Fibroblast of mammary gland (primary cell): ENCODE results near the gene NDEL1.

ENCODE experiments used
- DNase-seq: peaks from one replicate; pipeline ENCODE4 v3.0.0-alpha.2; 2010; ENCODE audit warnings: low read depth
- H3K4me3 ChIP-seq: 2 replicates; pipeline ENCODE4 v1.5.1; 2011; ENCODE audit warnings: low read depth, mild to moderate bottlenecking, low read length, moderate library complexity; ENCODE audit not compliant: control insufficient read depth
- CTCF ChIP-seq: conservative IDR thresholded peaks from 2 replicates; pipeline ENCODE4 v1.5.1; 2011; ENCODE audit warnings: low read depth, low read length, inconsistent platforms; ENCODE audit not compliant: control insufficient read depth, insufficient read depth

NDEL1 gene

GRCh38 chr17:8453326-8453725, 17.6 kb downstream of the NDEL1 start:
- DNase-seq, result no peak
- no peak overlapping the region for H3K4me3 ChIP-seq
- TF ChIP-seq CTCF, result no peak

GRCh38 chr17:8455665-8456209, 20.1 kb downstream of the NDEL1 start:
- no peak for DNase-seq
- TF ChIP-seq CTCF, result no peak
- H3K4me3 ChIP-seq, result no peak overlapping the region

GRCh38 chr17:8458128-8458527, 22.4 kb downstream of the NDEL1 start:
- DNase-seq, result no peak
- no peak for TF ChIP-seq CTCF
- no peak overlapping the region for H3K4me3 ChIP-seq

- no peak for DNase-seq
- no peak for TF ChIP-seq CTCF
- no peak overlapping the region for H3K4me3 ChIP-seq
Measured at GRCh38 chr17:8459107-8459506, 23.4 kb downstream of the NDEL1 start.

GRCh38 chr17:8459831-8460230, 24.1 kb downstream of the NDEL1 start:
- DNase-seq, result no peak
- no peak for TF ChIP-seq CTCF
- no peak overlapping the region for H3K4me3 ChIP-seq

- no peak for DNase-seq
- H3K4me3 ChIP-seq, result no peak overlapping the region
- no peak for TF ChIP-seq CTCF
Measured at GRCh38 chr17:8462564-8462963, 26.9 kb downstream of the NDEL1 start.

- TF ChIP-seq CTCF, result no peak
- no peak overlapping the region for H3K4me3 ChIP-seq
- peak; percentile 86 for DNase-seq
Measured at GRCh38 chr17:8463099-8463498, 27.4 kb downstream of the NDEL1 start.
